ENCODE results near the gene MMP17.

- TF ChIP-seq EZH2 (IDR thresholded peaks at IDR 0.05; ENCODE audit: low read length, unreplicated experiment): no peak
- TF ChIP-seq CTCF (conservative IDR thresholded peaks at IDR 0.05; ENCODE audit: low read depth, low read length): no peak
- TF ChIP-seq EZH2phosphoT487 (IDR thresholded peaks at IDR 0.05; ENCODE audit: borderline replicate concordance, low read length): no peak
Observed at GRCh38 chr12:131862084-131862441, 33.9 kb downstream of the MMP17 start.
